ENCODE measurements around the gene DMRTB1.

DNA sequence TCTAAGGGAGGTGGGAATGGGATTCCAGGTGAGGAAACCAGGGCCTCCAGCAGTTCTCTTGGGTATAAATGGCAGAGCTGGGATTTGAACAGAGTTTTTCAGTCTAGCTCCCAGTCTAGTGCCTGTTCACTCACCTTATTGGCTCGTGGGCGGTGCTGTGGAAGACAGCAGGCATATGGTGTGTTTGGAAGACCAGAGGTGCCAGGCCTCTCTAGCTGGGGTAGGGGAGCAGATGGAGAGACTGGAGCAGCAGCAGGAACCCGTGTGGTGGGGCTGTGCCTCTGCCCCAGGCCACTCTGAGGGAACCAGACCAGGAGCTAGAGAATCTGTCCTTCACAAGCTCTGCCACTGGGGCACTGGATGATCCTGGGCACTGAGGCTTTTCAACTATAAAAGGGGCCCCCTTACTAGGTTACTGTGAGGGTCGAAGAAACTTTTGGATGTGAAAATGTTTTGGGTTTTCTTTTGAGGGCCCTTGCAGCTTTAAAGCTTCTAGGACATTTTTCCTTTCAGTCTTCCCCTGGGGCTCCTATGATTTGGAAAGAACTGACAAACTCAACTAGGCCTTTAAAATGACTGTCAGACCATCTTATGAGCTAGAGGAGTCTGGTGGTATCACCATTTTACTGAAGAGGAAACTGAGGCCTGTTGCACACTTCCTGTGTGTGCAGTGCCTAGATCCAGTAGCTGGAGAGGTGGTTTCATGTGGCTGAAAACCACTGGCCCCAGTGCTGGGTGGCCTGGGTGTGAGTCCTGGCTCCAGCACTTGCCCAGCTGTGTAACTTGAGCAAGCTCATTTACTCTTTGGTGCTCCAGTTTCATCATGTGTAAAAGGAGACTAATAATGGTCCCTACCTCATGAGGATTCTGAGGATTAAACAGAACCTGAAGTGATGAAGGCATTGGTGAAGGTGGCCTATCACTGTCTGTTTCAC, 6.1 kb downstream of the DMRTB1 start:
- no peak for TF ChIP-seq EZH2 (IDR thresholded peaks at IDR 0.05; ENCODE audit: borderline replicate concordance, low read length)
- TF ChIP-seq, protein P1, sequence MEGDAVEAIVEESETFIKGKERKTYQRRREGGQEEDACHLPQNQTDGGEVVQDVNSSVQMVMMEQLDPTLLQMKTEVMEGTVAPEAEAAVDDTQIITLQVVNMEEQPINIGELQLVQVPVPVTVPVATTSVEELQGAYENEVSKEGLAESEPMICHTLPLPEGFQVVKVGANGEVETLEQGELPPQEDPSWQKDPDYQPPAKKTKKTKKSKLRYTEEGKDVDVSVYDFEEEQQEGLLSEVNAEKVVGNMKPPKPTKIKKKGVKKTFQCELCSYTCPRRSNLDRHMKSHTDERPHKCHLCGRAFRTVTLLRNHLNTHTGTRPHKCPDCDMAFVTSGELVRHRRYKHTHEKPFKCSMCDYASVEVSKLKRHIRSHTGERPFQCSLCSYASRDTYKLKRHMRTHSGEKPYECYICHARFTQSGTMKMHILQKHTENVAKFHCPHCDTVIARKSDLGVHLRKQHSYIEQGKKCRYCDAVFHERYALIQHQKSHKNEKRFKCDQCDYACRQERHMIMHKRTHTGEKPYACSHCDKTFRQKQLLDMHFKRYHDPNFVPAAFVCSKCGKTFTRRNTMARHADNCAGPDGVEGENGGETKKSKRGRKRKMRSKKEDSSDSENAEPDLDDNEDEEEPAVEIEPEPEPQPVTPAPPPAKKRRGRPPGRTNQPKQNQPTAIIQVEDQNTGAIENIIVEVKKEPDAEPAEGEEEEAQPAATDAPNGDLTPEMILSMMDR (conservative IDR thresholded peaks at IDR 0.05 in 1 of 2, IDR thresholded peaks at IDR 0.05 in 1 of 2; ENCODE audit: extremely low read depth in 1 of 2, insufficient read depth in 1 of 2, low read depth in 1 of 2, low read length in 2 of 2), result no peak

Measured in mammary epithelial cell (primary cell).